LNCAP (cell line): ENCODE data around the gene SUPT4H1.

Experiments
- TF ChIP-seq, protein P1 (sequence below): fragments of 450-650 bp; IDR thresholded peaks from 2 replicates; pipeline ENCODE4 v1.5.1; 2017; ENCODE audit warnings: mild to moderate bottlenecking

The SUPT4H1 gene

GRCh38 chr17:58323366-58324055 lies 28.5 kb downstream of the SUPT4H1 start:
- TF ChIP-seq, protein P1, sequence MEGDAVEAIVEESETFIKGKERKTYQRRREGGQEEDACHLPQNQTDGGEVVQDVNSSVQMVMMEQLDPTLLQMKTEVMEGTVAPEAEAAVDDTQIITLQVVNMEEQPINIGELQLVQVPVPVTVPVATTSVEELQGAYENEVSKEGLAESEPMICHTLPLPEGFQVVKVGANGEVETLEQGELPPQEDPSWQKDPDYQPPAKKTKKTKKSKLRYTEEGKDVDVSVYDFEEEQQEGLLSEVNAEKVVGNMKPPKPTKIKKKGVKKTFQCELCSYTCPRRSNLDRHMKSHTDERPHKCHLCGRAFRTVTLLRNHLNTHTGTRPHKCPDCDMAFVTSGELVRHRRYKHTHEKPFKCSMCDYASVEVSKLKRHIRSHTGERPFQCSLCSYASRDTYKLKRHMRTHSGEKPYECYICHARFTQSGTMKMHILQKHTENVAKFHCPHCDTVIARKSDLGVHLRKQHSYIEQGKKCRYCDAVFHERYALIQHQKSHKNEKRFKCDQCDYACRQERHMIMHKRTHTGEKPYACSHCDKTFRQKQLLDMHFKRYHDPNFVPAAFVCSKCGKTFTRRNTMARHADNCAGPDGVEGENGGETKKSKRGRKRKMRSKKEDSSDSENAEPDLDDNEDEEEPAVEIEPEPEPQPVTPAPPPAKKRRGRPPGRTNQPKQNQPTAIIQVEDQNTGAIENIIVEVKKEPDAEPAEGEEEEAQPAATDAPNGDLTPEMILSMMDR: no peak

GRCh38 chr17:58322581-58323185 lies 29.3 kb downstream of the SUPT4H1 start:
- TF ChIP-seq, protein P1: no peak

DNA sequence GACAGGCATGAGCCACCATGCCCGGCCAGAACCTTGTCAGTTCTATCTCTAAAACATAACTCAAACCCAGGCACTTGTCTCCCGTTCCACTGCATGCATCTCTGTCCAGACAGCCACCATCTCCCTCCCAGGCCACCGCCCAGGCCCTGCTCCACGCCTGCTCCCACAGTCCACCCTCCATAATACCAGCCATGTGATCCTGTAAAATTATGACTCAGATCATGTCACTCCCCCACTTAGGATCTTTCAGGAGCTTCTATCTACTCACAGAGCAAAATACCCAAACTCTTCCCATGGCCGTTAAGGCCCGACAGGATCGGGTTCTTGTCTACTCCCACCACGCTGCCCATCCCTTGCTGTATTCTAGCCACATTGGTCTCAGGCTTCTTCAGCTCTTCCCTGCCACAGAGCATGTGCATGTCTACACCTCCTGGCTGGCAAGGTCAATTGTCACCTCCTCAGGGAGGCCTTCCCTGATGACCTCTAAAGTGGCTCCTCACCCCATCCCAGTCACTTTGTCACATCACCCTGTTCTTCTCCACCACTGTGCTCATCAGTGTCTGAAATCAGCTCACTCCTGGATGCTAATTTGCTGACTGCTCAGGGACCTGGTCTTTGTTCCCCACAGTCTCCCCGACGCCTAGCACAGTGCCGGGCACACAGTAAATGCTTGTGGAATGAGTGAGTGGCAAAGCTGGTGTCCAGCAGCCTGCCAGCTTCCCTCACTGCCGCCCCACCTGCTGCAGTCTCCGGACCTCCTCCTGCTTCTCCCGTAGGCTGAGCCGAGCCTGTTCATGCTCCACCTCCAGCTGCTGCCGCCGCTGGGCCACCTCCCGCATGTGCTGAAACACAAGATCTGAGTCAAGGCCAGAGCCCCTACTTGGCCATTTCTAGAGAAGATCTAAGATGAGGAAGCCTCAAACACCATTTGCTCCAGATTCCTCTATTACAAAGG lies 30.2 kb downstream of the SUPT4H1 start:
- TF ChIP-seq, protein P1: no peak

DNA sequence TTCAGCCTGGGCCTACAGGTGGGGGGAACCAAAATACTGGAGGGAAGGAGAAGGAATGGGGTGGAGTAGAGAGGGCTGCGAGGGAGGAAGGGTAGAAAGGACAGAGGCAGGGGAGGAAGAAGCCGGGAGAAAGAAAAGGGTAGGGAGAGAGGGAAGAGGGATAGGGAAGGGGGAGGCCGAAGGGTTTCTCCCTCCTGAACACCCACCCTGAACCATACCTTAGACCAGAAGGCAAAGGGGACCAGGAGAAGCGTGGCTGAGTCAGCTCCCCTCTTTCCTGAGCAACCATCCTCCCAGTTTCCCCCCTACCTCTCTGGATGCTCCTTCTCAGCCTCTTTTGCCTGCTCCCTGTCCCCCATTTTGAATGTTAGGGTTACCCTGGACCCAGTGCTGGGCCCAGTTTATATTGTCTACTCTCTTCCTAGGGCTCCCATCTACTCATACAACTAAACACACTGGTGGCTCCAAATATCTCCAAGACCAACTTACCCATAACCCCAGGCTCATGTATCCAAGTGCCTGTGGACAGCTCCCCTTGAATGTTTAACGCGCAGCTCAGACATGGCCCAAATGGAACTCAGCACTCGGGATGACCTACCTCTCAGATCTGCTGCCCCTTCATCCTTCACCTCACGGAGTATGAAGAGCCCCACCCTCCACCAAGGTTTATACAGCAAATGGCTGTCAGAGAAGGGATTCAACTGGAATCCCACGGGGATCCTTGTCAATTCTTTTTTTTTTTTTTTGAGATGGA lies 31.3 kb downstream of the SUPT4H1 start:
- TF ChIP-seq, protein P1: no peak

GRCh38 chr17:58320163-58320558 lies 31.8 kb downstream of the SUPT4H1 start:
- TF ChIP-seq, protein P1: no peak

DNA sequence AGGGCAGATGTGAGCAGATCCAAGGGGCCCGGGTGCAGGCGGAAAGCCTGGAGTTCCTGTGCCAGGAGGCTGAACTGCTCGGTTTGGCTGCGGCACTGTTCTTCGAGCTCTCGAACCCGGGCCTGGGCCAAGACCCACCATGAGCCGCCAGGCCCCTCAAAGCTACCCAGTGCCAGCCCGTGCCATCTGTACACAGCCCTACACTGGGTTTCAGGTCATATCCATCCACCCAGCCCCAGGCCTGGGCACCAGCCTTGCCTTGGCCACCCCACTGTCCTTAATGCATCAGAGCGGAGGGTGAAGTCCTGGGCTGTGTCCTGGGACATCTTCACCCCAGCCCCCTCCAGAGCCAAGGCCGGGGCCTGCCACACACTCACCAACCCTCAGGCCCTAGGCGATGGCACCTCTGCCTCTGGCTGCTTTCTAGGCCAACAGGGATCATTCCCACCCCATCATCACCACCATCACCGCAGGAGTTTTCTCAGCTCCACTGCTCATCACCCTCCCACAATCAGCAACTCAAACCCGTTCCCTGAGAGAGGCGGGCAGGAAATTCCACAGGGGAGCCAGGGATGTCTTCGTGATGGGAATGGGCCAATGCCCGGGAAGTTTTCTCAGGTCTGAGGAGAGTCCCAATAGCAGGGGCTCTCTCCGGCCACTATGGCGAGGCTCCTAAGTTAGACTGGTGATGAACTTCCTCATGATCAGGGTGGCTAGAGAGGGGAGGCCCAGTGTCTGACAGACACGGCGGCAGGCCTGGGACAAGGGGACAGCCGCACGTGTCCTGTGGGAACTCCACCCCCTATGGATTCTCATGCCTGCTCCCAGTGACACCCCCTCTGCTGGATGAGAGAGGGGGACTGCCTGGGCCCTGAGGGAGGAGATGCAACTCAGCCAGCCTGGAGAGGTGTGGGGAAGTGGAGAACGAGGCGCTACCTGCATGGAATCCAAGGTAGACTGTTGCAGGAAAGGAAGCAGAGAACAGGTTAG lies 32.5 kb downstream of the SUPT4H1 start:
- TF ChIP-seq, protein P1: no peak
